Lung (tissue), 12 donors: ENCODE results near the gene CGNL1. TPM values are rescaled to one million over a fixed set of nuclear protein-coding genes. Genes with fewer than 3 reads are reported as not detected.

Experiments
- ATAC-seq: fragments of 200-7000 bp; cut with Tn5 transposase; one replicate; pipeline ENCODE4 v1.9.1; 2020; ENCODE audit warnings: moderate number of reproducible peaks; ENCODE audit not compliant: insufficient read depth, low FRiP score
- DNase-seq, 3 donors: peaks; one replicate each; pipeline ENCODE4 v3.0.0-alpha.2; 2013 to 2017
- H3K27ac ChIP-seq, 2 donors: one replicate each; pipeline ENCODE4 v1.5.1; 2013; ENCODE audit warnings: mild to moderate bottlenecking in 2 of 2, moderate library complexity in 2 of 2, control low read depth in 1 of 2, inconsistent platforms in 1 of 2, low read depth in 1 of 2, low read length in 1 of 2
- H3K27me3 ChIP-seq, 3 donors: one replicate each; pipeline ENCODE4 v1.5.1; 2013; ENCODE audit warnings: low read length in 2 of 3; ENCODE audit not compliant: control insufficient read depth in 3 of 3, insufficient read depth in 3 of 3
- H3K36me3 ChIP-seq, 4 donors: one replicate each; pipeline ENCODE4 v1.5.1; 2013; ENCODE audit warnings: low read length in 4 of 4, mild to moderate bottlenecking in 1 of 4, moderate library complexity in 1 of 4; ENCODE audit not compliant: control insufficient read depth in 4 of 4, insufficient read depth in 4 of 4
- H3K4me1 ChIP-seq, 5 donors: one replicate each; pipeline ENCODE4 v1.5.1; 2013; ENCODE audit warnings: low read length in 5 of 5, mild to moderate bottlenecking in 2 of 5, moderate library complexity in 1 of 5; ENCODE audit not compliant: control insufficient read depth in 5 of 5, insufficient read depth in 5 of 5
- H3K4me3 ChIP-seq: one replicate; pipeline ENCODE4 v1.5.1; 2013; ENCODE audit warnings: mild to moderate bottlenecking, control low read depth, moderate library complexity
- H3K9ac ChIP-seq, 2 donors: one replicate each; pipeline ENCODE4 v1.5.1; 2013; ENCODE audit warnings: low read length in 2 of 2, control low read depth in 1 of 2; ENCODE audit not compliant: insufficient read depth in 1 of 2
- H3K9me3 ChIP-seq, 4 donors: one replicate each; pipeline ENCODE4 v1.5.1; 2013; ENCODE audit warnings: low read length in 3 of 4, mild to moderate bottlenecking in 1 of 4, moderate library complexity in 1 of 4; ENCODE audit not compliant: control insufficient read depth in 4 of 4, insufficient read depth in 3 of 4
- WGBS, 2 donors: extraction: QIAGEN DNeasy Blood & Tissue Kit; methylation state at CpG; one replicate each; pipeline ENCODE4 v1.1.7; 2013; 5-methylcytosine and 5-hydroxymethylcytosine counted together
- polyA plus RNA-seq, 2 donors: library from polyadenylated mRNA; stranded (reverse); fragments of 200-250 nt; gene quantifications; one replicate each; pipeline ENCODE4 v1.2.1, GENCODE V29; 2013
- total RNA-seq, 2 donors: library from RNA; depleted of rRNA in 1 of 2; stranded (reverse); fragments of >200 nt in 1 of 2; gene quantifications; one replicate each; pipeline ENCODE4 v1.2.1, GENCODE V29; 2014 to 2021
- TF ChIP-seq, protein P1 (sequence below): IDR thresholded peaks from 2 replicates; pipeline ENCODE4 v1.5.1; 2012; ENCODE audit warnings: mild to moderate bottlenecking; ENCODE audit errors: control extremely low read depth, extremely low read depth
- donor health status: control.
- donor health status: control.
- donor health status: Bipolar disorder and iron deficiency.
- donor health status: healthy.
- donor health status: DM: yes; HTN: yes; CAD: no.

The CGNL1 gene
- total and polyA plus RNA-seq, 4 donors, result 9.0 to 42.5 (median 22.9) TPM

DNA sequence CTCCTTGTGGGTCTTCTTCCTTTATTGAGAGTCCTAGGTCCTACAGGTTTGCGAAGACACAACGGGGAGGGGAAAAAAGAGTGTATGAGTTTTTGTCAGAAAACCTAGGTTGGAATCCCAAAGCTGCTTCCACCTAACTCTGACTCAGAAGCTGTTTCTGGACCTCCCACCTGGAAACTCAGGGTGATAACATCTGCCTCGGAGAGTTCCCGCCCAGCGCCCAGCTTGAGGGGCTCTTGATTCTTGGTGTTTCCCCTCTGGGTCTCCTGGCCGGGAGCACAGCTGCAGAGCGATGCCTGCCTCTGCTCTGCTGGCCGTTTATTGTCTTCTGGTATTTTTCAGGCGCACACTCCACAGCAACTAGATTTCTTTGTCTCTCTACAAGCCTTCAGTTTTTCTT lies 162.5 kb downstream of the CGNL1 start:
- Histone ChIP-seq H3K27me3 (no peaks in the 10 kb centered on the region), H3K9me3 (no peaks in the 10 kb centered on the region), H3K27ac (no peak overlapping the region), H3K36me3 (peaks cover 0 to 1% (median 0%) of the 10 kb centered on the region in 4 donors), H3K4me1 (peaks cover 0 to 14% (median 8%) of the 10 kb centered on the region in 5 donors), H3K4me3 (no peak overlapping the region), H3K9ac (no peak overlapping the region)
- TF ChIP-seq, protein P1, sequence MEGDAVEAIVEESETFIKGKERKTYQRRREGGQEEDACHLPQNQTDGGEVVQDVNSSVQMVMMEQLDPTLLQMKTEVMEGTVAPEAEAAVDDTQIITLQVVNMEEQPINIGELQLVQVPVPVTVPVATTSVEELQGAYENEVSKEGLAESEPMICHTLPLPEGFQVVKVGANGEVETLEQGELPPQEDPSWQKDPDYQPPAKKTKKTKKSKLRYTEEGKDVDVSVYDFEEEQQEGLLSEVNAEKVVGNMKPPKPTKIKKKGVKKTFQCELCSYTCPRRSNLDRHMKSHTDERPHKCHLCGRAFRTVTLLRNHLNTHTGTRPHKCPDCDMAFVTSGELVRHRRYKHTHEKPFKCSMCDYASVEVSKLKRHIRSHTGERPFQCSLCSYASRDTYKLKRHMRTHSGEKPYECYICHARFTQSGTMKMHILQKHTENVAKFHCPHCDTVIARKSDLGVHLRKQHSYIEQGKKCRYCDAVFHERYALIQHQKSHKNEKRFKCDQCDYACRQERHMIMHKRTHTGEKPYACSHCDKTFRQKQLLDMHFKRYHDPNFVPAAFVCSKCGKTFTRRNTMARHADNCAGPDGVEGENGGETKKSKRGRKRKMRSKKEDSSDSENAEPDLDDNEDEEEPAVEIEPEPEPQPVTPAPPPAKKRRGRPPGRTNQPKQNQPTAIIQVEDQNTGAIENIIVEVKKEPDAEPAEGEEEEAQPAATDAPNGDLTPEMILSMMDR, result no peak
- DNase-seq (no peak), ATAC-seq (no peak)
- WGBS, 2 donors, result 92 to 93% methylated on average over 9 of the region's 9 CpGs

DNA sequence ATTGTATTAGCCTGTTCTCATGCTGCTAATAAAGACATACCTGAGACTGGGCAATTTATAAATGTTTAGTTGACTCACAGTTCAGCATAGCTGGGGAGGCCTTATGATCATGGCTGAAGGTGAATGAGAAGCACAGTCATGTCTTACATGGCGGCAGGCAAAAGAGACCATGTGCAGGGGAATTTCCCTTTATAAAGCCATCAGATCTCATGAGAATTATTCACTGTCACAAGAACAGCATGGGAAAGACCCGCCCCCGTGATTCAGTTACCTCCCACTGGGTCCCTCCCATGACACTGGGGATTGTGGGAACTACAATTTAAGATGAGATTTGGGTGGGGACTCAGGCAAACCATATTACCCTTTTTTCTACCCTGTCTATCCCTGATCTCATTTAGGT lies 163.9 kb downstream of the CGNL1 start:
- Histone ChIP-seq H3K27ac (no peak overlapping the region), H3K36me3 (peaks cover 0 to 3% (median 1%) of the 10 kb centered on the region in 4 donors), H3K27me3 (no peaks in the 10 kb centered on the region), H3K4me1 (peaks cover 0 to 3% (median 0%) of the 10 kb centered on the region in 5 donors), H3K9me3 (no peaks in the 10 kb centered on the region), H3K9ac (no peak overlapping the region), H3K4me3 (no peak overlapping the region)
- 89 to 98% methylated on average over 3 of the region's 3 CpGs for WGBS, 2 donors
- TF ChIP-seq, protein P1, result no peak
- ATAC-seq (no peak), DNase-seq (no peak)

DNA sequence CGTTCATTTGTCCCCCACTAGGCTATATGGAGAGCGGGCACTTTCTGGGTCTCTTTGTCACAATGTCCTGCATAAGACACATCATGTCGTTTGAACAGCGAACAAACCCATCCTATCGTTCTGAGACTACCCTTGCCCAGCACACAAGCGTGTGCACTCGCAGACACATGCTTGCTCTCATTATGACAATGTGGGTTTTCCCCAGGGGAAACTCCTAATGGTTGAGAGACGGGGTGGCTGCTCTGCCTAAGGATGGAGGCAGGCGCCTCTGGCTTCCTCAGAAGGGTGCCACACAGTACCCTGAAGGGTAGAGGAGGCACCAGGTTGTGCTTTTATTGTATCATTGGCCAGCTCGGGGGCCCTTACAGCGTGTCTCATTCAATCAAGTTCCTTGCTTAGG lies 164.4 kb downstream of the CGNL1 start:
- Histone ChIP-seq H3K27me3 (no peaks in the 10 kb centered on the region), H3K4me3 (no peak overlapping the region), H3K36me3 (peaks cover 0 to 5% (median 1%) of the 10 kb centered on the region in 4 donors), H3K27ac (no peak overlapping the region), H3K4me1 (peaks cover 0 to 3% (median 0%) of the 10 kb centered on the region in 5 donors), H3K9ac (no peak overlapping the region), H3K9me3 (no peaks in the 10 kb centered on the region)
- ATAC-seq (no peak), DNase-seq (no peak)
- TF ChIP-seq, protein P1, result no peak
- WGBS, 2 donors, result 81 to 87% methylated on average over 11 of the region's 11 CpGs

DNA sequence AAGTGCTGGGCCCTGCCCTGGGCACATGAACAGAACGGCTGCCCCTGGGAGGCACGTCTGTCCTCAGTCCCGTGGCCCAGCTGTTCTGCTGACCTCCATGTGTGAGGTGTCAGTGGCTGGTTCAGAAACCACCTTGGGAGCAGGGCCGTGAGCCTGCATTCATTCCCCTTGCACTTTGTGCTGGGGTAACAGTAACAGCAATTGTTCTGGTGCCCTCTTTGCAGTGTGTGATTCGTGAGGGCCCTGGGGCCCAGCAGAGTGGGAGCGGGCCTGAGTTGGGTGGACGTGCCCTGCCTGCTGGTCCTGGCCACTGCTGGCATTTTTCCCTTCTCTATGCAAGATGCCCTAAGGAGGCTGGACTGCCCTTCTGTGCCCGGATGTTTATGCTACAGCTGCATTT lies 165.0 kb downstream of the CGNL1 start:
- peaks cover 0 to 5% (median 1%) of the 10 kb centered on the region in 4 donors for H3K36me3 ChIP-seq
- TF ChIP-seq, protein P1, result no peak
- 90 to 91% methylated on average over 8 of the region's 8 CpGs for WGBS, 2 donors
- peaks cover 0 to 3% (median 0%) of the 10 kb centered on the region in 5 donors for H3K4me1 ChIP-seq
- no peak overlapping the region for H3K4me3 ChIP-seq
- H3K9ac ChIP-seq, result no peak overlapping the region
- H3K27me3 ChIP-seq, result no peaks in the 10 kb centered on the region
- H3K27ac ChIP-seq, result no peak overlapping the region
- H3K9me3 ChIP-seq, result no peaks in the 10 kb centered on the region
- no peak for ATAC-seq
- no peak for DNase-seq
